Head of caudate nucleus (tissue), 42 donors: ENCODE results near the gene RBKS.
"Not testable (repeated sequence)": the region's sequence is repeated elsewhere in the genome, so short reads cannot be mapped to it uniquely, and the experiment has no call there.

Experiments used
- DNase-seq, 42 donors: peaks; one replicate each; pipeline versions ENCODE4 v3.0.0 to v3.0.0-alpha.2; 2020 to 2021; ENCODE audit warnings: mixed read lengths in 7 of 42
- intact Hi-C: fragments of 100-400 bp; cut with DNase I; formaldehyde crosslinking; loops from one replicate; pipeline ENCODE4 v1.15.0; 2022

The RBKS gene

DNA sequence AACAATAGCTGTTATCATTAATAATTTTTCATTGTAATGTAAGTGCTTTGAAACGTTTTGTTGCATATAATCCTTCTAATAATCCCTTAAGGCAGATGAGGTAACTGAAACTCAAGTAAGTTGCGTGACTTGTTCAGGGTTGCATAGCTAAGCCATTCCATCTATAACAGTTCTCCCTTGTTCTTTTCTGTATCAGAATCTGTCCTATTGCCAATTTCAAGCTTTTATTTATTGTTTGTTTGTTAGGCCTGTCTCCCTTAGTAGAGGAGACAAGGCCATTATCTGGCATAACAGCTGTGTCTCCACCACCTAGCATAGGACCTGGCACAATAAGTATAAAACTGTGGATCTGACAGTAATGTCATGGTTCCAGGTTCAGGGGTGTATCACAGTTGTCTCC, 19.7 kb upstream of the RBKS start:
- intact Hi-C loops = no loop called here
- no peak for DNase-seq

DNA sequence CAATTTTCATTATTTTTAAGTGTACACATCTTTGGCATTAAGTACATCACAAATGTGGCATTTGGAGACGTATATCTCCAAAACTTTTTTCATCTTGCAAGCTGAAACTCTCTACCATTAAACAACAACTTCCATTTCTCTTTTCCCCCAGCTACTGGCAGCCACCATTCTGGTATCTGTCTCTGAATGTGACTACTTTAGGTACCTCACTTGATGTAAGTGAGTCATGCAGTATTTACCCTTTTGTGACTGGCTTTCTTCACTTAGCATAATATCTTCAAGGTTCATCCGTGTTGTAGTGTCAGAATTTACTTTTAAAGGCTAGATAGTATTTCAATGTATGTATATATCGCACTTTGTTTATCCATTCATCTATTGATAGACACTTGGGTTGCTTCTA, 17.4 kb upstream of the RBKS start:
- intact Hi-C loops = no loop called here
- no peak for DNase-seq

DNA sequence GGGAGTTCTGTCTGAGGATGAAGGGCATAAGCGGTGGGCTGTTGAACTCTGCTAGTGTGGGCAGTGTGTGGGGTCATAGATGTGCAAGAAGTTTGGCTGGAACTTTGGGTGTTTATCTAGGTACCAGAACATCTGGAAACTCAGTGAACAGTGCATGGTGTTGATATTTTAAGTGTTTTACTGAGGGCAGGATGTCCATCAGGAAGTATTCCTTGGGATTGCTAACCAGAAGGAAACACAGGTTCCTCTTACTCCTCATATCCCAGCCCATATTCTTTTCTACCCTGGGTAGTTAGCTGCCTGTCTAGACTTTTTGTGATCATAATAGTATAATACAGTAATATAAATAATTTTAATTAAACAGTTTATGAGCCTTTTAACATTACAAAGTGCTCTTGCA, 15.9 kb upstream of the RBKS start:
- no peak for DNase-seq
- intact Hi-C loops = no loop called here

DNA sequence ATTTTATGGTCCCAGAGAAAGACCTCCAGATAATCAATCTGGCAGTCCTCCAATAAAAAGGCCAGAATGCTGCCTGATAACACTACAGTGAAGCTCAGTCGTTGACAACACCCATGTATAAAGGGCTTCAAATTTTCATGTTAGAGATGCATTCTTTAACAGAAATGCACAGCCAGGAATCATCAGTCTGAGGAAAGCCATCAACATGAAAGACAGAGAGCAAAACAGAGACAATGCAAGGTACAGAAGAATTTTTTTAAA, 14.1 kb upstream of the RBKS start:
- intact Hi-C loops = no loop called here
- DNase-seq = no peak

DNA sequence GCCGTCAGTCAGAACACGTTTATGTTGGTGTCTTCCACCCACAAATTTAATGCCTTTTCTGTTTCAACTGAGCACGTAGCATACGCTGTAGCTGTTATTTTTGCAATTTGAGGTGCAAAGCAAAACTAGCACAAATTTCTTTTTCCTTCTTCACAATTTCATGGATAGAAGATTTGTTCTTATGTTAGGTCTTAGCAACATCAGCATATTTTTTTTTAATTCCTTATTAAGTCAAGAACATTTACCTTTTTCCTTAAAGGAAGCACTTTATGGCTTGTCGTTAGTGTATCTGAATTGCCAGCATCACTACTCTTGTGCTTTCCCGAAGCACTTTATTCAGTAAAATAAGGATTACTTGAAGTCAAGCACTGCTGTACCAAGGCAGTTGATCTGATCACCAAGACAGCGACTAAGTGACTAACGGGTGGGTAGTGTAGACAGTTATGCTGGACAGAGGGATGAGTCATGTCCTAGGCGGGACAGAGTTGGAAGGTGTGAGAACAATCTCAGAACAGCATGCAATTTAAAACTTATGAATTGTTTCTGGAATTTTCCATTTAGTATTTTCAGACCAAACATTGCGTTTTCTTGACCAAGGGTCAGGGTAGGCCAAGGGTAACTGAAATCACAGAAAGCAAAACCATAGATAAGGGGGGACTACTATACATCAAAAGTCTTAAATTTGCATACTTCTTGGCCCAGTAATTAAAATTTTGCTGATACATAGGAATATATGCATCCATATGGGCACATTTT, 13.6 kb upstream of the RBKS start:
- intact Hi-C loops = no loop called here
- no peak for DNase-seq

DNA sequence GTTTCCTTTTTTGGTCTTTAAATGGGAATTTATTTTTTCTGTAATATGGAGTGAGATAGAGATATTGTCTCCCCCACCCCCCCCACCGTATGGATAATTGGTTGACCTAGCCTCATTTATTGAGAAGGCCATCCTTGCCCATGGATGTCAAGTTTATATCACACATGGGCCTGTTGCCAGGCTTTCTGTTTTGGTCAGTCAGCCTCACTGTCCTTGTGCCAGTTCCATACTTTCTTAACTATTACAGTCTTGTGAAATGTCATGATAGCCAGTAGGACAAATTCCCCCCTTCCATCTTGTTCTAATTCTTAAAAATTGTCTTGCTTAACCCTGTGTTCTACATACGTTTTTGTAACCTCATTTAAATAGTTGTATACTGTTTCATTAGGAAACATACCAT, 12.8 kb upstream of the RBKS start:
- DNase-seq = no peak
- intact Hi-C loops = no loop called here

DNA sequence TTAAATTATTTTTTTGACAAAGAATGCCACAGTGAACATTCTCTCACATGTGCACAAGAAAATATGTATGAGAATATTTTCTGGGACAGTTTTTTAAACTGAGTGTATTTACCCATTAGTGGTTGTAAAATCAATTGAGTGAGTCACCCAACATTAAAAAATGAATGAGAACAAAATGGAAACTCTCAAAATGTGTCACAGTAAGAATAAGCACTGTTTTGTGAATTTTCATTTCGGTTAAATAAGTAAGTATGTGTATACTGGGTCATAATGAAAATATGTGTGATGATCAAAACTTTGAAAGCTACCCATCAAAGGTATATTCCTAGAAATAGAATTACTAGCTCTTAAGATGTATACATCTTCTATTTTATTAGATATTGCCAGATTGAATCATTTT, 11.9 kb upstream of the RBKS start:
- intact Hi-C loops = no loop called here
- no peak for DNase-seq

DNA sequence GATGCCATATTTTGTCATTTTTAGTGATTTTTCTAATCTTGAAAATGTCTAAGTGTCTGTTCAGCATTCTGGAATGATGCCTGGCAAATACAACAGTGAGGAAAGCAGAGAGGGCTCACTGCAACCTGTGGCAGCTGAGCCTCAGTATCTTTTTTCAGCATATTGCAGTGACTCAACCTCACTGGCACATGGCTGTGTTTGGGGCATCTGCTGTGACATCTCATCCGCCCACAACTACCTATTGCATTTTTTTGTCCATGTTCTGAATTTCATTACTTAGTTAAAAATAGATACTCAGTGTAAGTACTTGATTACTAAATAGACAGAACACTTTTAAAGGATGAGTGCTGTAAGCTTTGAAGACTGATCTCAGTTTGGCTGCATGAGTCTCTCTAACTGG, 11.0 kb upstream of the RBKS start:
- intact Hi-C loops = no loop called here
- peak in 10 of 42 donors; percentile 6 to 47 (median 16) for DNase-seq

DNA sequence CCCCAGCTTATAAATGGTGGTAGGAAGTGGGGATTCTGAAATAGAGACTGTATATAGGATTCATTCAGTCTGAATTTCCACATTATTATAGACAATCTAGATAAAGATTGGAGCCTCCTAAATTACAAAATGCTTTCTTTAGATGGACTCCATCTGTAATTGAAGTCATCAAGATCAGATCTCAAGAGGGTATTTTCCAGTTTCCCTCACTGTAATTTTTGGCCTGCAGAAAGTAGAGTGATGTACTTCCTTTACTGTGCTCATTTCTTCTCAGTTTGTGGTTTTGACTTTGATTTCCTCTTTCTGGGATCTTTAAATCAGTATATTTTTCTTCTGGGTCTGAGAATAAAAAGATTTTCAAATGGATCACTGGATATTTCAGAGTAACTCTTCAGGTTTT, 7.5 kb upstream of the RBKS start:
- intact Hi-C loops = no loop called here
- DNase-seq = no peak

DNA sequence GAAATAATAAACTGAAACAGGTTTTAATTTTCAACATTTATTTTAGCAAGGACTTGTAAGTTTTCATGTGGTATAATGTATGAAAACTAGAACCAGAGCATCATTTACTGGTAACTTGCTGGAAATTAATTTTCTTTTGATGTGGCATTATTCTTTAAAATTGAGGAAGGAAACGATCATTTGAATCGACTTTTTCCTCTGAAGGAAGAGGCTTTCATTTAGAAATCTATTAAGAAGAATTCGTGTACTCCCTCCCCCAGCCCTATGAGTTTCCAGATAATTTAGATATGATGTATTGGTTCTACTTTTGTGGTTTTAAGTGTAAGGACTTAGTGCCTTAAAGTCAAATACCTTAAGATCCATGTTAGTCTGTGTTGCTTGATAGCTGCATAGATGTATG, 2.8 kb upstream of the RBKS start:
- intact Hi-C loops = no loop called here
- no peak for DNase-seq

DNA sequence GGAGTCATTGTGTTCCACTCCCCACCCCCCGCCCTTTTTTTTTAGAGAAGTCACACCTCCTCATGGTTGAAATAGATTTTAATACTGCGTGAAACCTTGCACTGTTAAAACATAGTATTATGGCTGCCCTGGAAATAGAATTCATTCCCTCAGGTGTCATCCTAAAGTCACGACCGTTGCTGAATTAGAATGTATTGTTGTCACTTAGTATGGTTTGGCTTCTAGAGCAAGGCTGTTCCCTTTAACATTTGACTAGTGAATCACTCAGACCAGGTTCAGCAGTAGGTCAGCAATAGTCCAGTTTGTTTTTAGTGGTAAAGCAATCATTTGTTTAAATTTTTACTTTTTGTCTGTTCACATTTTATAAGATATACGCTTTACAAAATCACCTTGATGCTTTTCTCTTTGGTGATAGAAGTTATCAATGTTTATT, 1.5 kb upstream of the RBKS start:
- intact Hi-C loops = loop anchor here (2.0 kb wide), 1 partner anchor 499 kb away; no protein-coding TSS in a partner anchor
- DNase-seq = no peak

DNA sequence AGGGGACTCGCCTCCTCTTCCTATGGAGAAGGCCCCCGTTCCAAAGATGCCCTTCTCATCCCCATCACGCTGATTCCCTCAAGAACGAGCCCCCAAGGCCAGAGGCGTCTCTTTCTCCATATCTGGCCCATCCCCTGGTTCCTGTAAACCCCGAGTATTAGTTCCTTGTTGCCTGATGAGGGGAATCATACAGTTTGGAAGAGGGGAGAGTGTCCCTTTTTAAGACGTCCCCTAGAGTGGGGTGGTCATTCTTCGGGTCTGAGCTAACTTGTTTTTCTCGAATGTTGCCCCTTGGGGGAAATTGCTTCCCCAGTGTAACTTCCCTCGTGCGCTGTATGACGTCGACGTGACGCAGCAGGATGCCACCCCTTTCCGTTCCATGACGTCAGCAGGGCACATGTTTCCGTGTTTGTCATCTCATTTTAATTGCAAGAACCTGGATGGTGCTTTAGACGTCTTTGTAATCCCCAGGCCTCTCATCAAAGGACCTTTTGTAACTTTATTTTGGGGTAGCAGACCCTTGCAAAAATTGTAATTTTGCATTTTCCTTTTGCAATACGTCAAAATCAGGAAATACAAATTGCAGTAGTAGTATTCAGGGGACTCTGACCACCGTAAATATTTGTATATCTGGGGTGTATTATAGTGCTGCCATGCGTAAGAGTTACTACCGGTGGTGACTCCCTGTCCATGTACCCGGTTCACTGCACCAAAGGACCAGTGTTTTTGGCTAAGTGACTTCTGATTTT, 911 bp upstream of the RBKS start:
- intact Hi-C loops = loop anchor here (2.0 kb wide), 1 partner anchor 500 kb away; no protein-coding TSS in a partner anchor
- DNase-seq = peak; percentile 7 to 84 (median 60)

DNA sequence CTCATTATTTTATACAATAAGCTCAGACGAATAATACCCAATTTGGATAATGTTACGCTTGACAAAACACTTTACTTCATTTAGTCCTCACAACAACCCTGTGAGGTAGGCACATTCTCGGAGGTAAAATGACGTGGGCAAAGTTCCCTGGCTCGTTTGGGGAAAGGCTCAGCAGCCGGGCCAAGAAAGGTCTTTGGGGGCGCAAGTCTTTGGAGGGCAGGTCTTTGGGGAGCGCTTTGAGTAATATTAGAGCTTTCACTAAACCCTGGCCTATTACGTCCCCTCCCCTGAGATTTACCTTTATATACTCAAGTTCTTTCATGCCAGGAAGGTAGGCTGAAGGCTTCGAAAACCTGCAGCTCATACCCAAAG, 427 bp downstream of the RBKS start:
- intact Hi-C loops = loop anchor here (2.0 kb wide), 1 partner anchor 501 kb away; no protein-coding TSS in a partner anchor
- peak in 22 of 42 donors; percentile 3 to 53 (median 17) for DNase-seq

DNA sequence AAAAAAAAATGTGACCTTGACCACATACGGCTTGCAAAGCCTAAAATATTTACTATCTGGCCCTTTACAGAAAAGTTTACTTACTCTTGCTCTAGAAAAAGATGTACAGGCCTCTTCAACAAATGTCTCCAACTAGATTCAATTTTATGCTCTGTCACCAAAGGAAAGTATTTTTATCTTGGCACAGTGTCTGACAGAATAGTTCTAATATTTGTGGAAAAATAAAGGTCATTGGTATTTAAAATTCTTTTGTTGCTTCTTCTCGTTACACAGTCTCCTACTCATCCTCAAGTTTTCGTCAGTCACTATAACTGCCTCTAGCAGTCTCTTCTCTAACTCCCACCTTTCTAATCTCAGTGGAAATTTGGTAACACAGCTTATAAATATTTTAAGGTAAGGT, 1.4 kb downstream of the RBKS start:
- DNase-seq = no peak
- intact Hi-C loops = no loop called here

DNA sequence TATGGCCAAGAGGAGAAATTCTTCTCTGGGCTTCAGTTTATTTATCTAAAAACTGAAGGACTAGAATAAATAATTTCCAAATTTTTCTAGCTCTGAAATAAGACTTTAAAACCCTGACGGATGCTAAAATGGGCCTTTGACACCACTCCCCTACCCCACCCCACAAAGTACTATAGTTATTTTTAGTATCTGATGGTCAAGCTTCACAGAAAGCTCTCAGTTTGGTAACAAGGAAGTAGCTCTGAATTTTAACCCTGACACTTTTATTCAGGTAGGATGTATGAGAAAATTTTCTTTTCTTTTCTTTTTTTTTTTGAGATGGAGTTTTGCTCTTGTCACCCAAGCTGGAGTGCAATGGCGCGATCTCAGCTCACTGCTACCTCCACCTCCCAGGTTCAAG, 2.4 kb downstream of the RBKS start:
- no peak for DNase-seq

DNA sequence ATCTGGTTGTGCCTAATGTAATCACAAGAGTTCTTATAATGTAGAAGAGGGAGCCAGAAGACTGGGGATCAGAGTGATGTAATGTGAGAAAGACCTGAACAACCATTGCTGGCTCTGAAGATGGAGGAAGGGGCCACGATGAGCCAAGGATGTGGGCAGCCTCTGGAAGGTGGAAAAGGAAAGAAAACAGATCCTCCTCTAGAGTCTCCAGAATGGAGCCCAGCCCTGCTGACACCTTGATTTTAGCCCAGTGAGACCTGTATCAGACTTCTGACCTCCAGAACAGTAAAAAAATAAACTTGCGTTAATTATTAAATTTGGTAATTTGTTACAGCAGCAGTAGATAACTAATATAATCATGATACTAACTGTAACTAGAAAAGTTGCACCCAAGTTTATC, 3.1 kb downstream of the RBKS start:
- intact Hi-C loops = no loop called here
- no peak for DNase-seq

More for the DNA sequence above, 2.4 kb downstream of the RBKS start:
- intact Hi-C loops = no loop called here

DNA sequence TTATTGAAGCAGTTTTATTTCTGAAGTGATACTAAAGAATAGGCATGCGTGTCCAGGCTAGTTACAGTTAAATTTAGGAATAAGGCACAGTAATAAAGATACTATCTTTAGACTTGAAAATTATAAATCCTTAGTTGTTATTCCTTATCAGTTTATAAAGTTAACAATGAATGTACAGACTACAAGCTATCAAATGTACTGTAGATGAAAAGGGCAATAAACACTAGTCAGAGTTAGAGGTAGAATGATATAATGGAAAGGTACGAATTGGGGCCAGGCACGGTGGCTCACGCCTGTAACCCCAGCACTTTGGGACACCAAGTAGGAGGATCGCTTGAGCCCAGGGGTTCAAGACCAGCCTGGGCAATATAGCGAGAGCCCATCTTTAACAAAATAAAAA, 3.9 kb downstream of the RBKS start:
- intact Hi-C loops = no loop called here
- DNase-seq = no peak

DNA sequence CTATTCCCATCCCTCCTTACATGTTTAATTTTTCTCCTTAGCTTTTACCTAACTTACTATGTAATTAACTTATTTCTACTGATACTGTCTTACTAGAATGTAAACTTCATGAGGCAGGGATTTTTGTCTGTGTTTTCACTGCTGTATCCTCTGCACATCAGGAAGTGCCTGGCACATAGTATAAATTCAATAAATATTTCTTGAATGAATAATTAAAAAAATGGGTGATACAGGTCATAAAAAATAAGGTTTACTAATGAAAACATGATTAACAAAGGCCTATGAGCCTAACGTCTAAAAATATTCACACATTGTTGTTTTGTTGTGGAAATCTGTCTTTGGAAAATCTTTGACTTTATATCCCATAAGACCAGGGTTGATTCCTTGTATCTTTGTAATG, 4.5 kb downstream of the RBKS start:
- intact Hi-C loops = no loop called here
- no peak for DNase-seq

DNA sequence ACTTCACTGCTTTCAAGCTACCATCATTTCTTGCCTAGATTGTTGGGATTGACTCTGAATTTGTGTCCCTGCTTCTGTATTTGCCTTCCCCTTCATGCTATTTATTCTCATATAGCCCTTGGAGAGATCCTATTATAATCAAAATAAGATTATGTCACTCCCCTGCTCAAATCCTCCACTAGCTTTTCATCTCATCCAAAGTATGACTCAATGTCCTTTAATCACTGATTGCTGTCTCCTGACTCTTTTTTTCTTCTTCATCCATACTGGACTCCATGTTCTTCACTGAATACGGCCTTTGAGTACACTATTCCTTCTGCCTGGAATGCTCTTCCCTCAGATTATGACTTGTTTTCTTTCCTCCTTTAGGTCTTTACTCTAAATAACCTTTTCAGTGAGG, 5.0 kb downstream of the RBKS start:
- intact Hi-C loops = no loop called here
- no peak for DNase-seq

DNA sequence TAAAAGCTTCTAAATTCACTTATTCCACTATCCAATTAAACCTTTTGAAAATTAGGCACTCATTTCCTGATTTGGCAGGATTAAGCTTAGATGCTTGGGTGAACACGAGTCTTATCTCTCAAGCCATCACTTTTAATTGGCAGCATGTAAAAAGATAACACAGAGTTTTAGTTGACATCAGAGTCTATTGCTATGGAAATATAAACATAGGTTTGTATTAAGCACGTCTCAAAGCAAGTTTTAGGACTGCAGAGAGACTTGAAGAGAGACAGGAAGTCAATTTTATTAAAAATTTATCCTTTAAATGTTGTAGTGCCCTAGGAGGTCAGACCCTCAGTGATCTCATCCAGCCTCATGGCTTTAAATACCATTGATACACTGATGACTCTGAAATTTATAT, 5.6 kb downstream of the RBKS start:
- DNase-seq = no peak
- intact Hi-C loops = no loop called here

DNA sequence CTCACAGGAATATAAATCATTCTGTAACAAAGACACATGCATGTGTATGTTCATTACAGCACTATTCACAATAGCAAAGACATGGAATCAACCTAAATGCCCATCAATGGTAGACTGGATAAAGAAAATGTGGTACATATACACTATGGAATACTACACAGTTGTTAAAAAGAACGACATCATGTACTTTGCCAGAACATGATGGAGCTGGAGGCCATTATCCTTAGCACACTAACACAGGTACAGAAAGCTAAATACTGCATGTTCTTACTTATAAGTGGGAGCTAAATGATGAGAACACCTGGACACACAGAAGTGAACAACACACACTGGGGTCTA, 7.6 kb downstream of the RBKS start:
- intact Hi-C loops, DNase-seq: not testable (repeated sequence)
